ENCODE data around the gene KCMF1. TPM values are rescaled to one million over a fixed set of nuclear protein-coding genes. Genes with fewer than 3 reads are reported as not detected.

The KCMF1 gene
- total and polyA plus RNA-seq, 2 of the 13 experiments (the other 11 are each of a cell fraction or from before 2014, with no cell fraction given): 62.1 to 116 TPM

DNA sequence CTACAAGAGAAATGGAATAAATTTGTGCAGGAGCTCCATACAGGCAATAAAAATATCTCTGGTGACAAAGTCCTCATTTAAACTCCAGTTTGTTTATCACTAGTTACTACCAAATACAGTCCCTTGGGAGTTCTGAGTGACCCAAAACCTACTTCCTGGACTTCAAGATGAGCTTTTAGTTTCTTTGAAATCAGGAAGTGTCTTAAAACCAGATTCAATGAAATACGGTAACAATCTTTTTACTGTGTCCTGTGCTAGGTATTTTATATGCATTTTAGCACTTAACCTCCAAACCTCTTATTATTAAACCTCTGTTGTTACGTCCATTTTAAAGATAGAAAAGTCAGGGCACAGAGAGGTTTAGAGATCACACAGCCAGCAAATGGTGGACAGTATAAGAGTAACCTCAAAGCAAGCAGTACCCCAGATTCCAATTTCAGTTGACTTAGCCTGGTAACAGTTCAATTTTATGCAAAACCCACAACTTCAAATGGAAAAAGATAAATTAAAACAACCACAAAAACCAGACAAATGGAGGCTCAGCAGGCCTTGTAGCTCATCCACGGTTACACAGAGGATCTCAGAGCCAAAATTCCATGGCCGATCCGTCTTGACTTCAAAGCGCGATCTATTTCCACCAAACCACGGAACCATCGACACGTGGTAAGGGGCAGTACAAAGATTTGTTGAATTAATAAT lies 1.3 kb upstream of the KCMF1 start (continued):
- TF ChIP-seq, protein P1, sequence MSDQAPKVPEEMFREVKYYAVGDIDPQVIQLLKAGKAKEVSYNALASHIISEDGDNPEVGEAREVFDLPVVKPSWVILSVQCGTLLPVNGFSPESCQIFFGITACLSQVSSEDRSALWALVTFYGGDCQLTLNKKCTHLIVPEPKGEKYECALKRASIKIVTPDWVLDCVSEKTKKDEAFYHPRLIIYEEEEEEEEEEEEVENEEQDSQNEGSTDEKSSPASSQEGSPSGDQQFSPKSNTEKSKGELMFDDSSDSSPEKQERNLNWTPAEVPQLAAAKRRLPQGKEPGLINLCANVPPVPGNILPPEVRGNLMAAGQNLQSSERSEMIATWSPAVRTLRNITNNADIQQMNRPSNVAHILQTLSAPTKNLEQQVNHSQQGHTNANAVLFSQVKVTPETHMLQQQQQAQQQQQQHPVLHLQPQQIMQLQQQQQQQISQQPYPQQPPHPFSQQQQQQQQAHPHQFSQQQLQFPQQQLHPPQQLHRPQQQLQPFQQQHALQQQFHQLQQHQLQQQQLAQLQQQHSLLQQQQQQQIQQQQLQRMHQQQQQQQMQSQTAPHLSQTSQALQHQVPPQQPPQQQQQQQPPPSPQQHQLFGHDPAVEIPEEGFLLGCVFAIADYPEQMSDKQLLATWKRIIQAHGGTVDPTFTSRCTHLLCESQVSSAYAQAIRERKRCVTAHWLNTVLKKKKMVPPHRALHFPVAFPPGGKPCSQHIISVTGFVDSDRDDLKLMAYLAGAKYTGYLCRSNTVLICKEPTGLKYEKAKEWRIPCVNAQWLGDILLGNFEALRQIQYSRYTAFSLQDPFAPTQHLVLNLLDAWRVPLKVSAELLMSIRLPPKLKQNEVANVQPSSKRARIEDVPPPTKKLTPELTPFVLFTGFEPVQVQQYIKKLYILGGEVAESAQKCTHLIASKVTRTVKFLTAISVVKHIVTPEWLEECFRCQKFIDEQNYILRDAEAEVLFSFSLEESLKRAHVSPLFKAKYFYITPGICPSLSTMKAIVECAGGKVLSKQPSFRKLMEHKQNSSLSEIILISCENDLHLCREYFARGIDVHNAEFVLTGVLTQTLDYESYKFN (CRISPR knock-in tag; conservative IDR thresholded peaks at IDR 0.05): peak; percentile 20; the same call in 1 of the 2 replicates

DNA sequence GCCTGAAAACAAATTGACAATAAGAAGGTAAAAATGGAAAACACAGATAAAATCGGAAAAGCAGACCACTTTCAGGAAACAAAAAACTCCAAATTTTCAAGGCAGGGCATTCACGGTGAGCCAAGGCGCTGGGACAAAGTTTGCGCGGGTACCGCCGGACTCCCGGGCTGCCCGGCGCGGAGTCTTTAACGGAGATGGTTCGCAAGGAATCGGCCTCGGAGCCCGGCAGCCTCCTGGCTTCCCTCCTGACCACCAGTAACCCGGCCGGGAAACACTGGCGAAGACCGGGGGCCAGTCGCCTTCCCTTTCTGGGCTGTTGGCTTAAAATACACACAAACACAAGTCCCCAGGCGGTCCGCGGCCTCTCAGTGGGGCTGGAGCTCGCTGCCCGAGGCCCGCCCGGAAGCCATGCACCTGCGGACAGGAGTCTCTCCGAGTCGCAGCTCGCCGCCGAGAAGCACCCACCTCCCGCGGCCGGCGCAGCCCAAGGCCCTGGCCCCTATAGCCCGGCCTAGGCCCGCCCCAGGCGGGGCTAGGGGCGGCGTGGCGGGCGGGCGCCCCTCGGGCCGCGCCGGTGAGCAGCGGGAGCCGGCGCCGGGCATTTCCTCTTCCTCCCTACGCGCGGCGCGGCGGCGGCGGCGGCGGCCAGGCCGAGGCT lies 622 bp upstream of the KCMF1 start:
- Histone ChIP-seq H3K27ac (ENCODE audit: extremely low read length, insufficient read depth, low read length) (peak overlapping the region; percentile 98), H3K27me3 (ENCODE audit: control insufficient read depth in 1 of 2, insufficient read depth in 2 of 2, low read length in 2 of 2) (no peaks in the 10 kb centered on the region; a peak in 1 of 5 replicates), H3K9me3 (ENCODE audit: low read length) (no peaks in the 10 kb centered on the region), H3K4me2 (ENCODE audit: low read depth, low read length) (peak overlapping the region; percentile 95), H2AFZ (ENCODE audit: low read length) (no peak overlapping the region), H3K9ac (ENCODE audit: insufficient read depth, low read depth, low read length) (peak overlapping the region; percentile 99), H3K4me1 (ENCODE audit: insufficient read depth, low read length) (peaks cover 61% of the 10 kb centered on the region), H3K36me3 (replicated peaks in 1 of 2; ENCODE audit: control insufficient read depth in 1 of 2, insufficient read depth in 2 of 2, low read length in 2 of 2) (no peaks in the 10 kb centered on the region), H3K4me3 (replicated peaks in 1 of 3; ENCODE audit: insufficient read depth in 1 of 3, low read depth in 2 of 3, low read length in 3 of 3) (peak overlapping the region; percentile 81 to 97 (median 81)), H3K79me2 (ENCODE audit: insufficient read depth, low read length) (peaks cover 74% of the 10 kb centered on the region), H4K20me1 (ENCODE audit: insufficient read depth, low read length) (peaks cover 28% of the 10 kb centered on the region)
- FAIRE-seq: no peak
- in situ Hi-C loops (cut with HindIII; ENCODE audit: extremely low pct_ligation_motif_present, low pct_unique_long_range_greater_than_20kb): loop anchor here (5.0 kb wide), 1 partner anchor 43 kb away; no protein-coding TSS in a partner anchor
- WGBS (ENCODE audit: low lambda C conversion rate): under 1% methylated on average over 16 of the region's 65 CpGs
- no TSS peak for BruUV-seq (replicated peaks)
- ChIA-PET POLR2A (interaction anchor here (0.6 to 3.8 kb wide), 7 partner anchors 11 to 384 kb away, joined by 4 to 30 read pairs (median 7); partner anchors contain the start of genes ELMOD3 and RETSAT), CTCF (ENCODE audit: low intra/inter-chr PET ratio, low total read pairs) (interaction anchor here (2.0 kb wide), 1 partner anchor 44 kb away, joined by 5 read pairs; no protein-coding TSS in a partner anchor)
- intact Hi-C loops (cut with micrococcal nuclease; ENCODE audit: unreplicated experiment): no loop called here
- ATAC-seq: peak; percentile 74
- DNase-seq (ENCODE audit: low spot score): no peak
- TF ChIP-seq POLR2A (IDR thresholded peaks at IDR 0.05; ENCODE audit: insufficient read depth in 1 of 2, low read depth in 2 of 2, low read length in 2 of 2): peak; percentile 70 to 74
- TF ChIP-seq SKI (IDR thresholded peaks at IDR 0.05; ENCODE audit: partially characterized antibody): peak; percentile 50
- TF ChIP-seq ZSCAN31 (CRISPR knock-in tag; IDR thresholded peaks at IDR 0.05; ENCODE audit: low read depth): peak; percentile 28; the same call in 1 of the 2 replicates
- TF ChIP-seq ZNF709 (CRISPR knock-in tag; IDR thresholded peaks at IDR 0.05): 0 out of 2 replicates have a peak, but pooled peaks have one; percentile 16
- no peak for TF ChIP-seq MYNN (CRISPR knock-in tag; IDR thresholded peaks at IDR 0.05; ENCODE audit: low read depth)
- 0 out of 2 replicates have a peak, but pooled peaks have one; percentile 14 for TF ChIP-seq HHEX (CRISPR knock-in tag; IDR thresholded peaks at IDR 0.05)
- TF ChIP-seq, protein P2, sequence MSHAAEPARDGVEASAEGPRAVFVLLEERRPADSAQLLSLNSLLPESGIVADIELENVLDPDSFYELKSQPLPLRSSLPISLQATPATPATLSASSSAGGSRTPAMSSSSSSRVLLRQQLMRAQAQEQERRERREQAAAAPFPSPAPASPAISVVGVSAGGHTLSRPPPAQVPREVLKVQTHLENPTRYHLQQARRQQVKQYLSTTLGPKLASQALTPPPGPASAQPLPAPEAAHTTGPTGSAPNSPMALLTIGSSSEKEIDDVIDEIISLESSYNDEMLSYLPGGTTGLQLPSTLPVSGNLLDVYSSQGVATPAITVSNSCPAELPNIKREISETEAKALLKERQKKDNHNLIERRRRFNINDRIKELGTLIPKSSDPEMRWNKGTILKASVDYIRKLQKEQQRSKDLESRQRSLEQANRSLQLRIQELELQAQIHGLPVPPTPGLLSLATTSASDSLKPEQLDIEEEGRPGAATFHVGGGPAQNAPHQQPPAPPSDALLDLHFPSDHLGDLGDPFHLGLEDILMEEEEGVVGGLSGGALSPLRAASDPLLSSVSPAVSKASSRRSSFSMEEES (CRISPR knock-in tag; IDR thresholded peaks at IDR 0.05): peak; percentile 50; the same call in 1 of the 2 replicates
- TF ChIP-seq POLR2G (IDR thresholded peaks at IDR 0.05; ENCODE audit: low read depth, low read length): peak; percentile 81
- TF ChIP-seq TFDP1 (CRISPR knock-in tag; IDR thresholded peaks at IDR 0.05; ENCODE audit: borderline replicate concordance): peak; percentile 16; the same call in 1 of the 2 replicates
- TF ChIP-seq RORA (CRISPR knock-in tag; IDR thresholded peaks at IDR 0.05): no peak; the same call in 1 of the 2 replicates
- 0 out of 2 replicates have a peak, but pooled peaks have one; percentile 16 for TF ChIP-seq ARNT2 (CRISPR knock-in tag; IDR thresholded peaks at IDR 0.05; ENCODE audit: low read depth)
- peak; percentile 45 for TF ChIP-seq HOXA3 (CRISPR knock-in tag; IDR thresholded peaks at IDR 0.05)
